Gastrocnemius medialis (tissue), 4 donors: ENCODE measurements around the gene XPNPEP2.

Experiments
- CTCF ChIP-seq, 5 experiments: fragments of 450-650 bp in 3 of 5; fragments of 200-600 bp in 2 of 5; sonication (generic) in 2 of 5; IDR thresholded peaks in 4 of 5; conservative IDR thresholded peaks in 1 of 5; 1 replicate in 4 of 5; 2 replicates in 1 of 5; pipeline ENCODE4 v1.5.1; 2016 to 2019; ENCODE audit warnings: antibody characterized with exemption in 5 of 5, mild to moderate bottlenecking in 3 of 5, moderate library complexity in 3 of 5
- POLR2A ChIP-seq, 2 donors: fragments of 450-650 bp; IDR thresholded peaks; one replicate each; pipeline ENCODE4 v1.6.1; 2017; ENCODE audit warnings: antibody characterized with exemption in 2 of 2, mild to moderate bottlenecking in 2 of 2, moderate library complexity in 2 of 2

DNA sequence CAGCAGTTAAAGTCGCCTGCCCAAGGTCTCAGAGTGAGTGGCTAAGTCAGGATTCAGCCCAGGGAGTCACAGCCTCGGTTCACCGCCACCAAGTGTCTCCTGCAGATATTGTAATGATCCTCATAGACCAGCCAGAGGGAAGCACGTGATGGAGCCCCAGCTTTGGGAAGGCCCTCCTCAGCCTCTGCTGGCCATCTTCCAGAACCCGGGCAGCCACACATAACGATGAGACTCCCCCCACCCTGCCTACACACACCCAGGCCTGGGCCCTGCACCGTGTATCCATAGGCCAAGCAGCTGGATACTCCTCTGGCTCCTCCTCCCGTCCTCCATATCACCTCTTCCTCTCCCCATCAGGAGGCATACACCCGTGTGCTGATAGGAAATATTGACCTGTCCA is 21.4 kb downstream of the XPNPEP2 start:
- TF ChIP-seq CTCF (IDR thresholded peaks at IDR 0.05 in 4 of 5, conservative IDR thresholded peaks at IDR 0.05 in 1 of 5) (no peak), POLR2A (IDR thresholded peaks at IDR 0.05) (no peak)
